Umbilical cord (tissue), 2 donors: Measurements from ENCODE around the gene AFF1. TPM values are rescaled to one million over a fixed set of nuclear protein-coding genes. Genes with fewer than 3 reads are reported as not detected.
"Not testable (repeated sequence)": the region's sequence is repeated elsewhere in the genome, so short reads cannot be mapped to it uniquely, and the experiment has no call there.

ENCODE experiments used
- DNase-seq: peaks from one replicate; pipeline ENCODE4 v3.0.0-alpha.2; 2015; ENCODE audit warnings: low spot score
- total RNA-seq: library from RNA; depleted of rRNA; stranded (reverse); fragments of >200 nt; gene quantifications from one replicate; pipeline ENCODE4 v1.2.3, GENCODE V29; 2014; ENCODE audit warnings: low replicate concordance; ENCODE audit not compliant: insufficient read depth

The AFF1 gene
- total RNA-seq, 1 donor from 2014 or later: 19.3 TPM

GRCh38 chr4:87055311-87055710, 120.5 kb downstream of the AFF1 start:
- DNase-seq: no peak

GRCh38 chr4:87056881-87057280, 122.1 kb downstream of the AFF1 start:
- DNase-seq: no peak

GRCh38 chr4:87057835-87058355, 123.1 kb downstream of the AFF1 start:
- DNase-seq: no peak

- no peak for DNase-seq
Observed at GRCh38 chr4:87058356-87059073, 123.7 kb downstream of the AFF1 start.

GRCh38 chr4:87060957-87061356, 126.1 kb downstream of the AFF1 start:
- no peak for DNase-seq

GRCh38 chr4:87065021-87065420, 130.2 kb downstream of the AFF1 start:
- DNase-seq: no peak

- no peak for DNase-seq
Observed at GRCh38 chr4:87066403-87067123, 131.8 kb downstream of the AFF1 start.

- peak; percentile 69 for DNase-seq
Observed at GRCh38 chr4:87067124-87067885, 132.5 kb downstream of the AFF1 start.

- peak; percentile 86 for DNase-seq
Observed at GRCh38 chr4:87068583-87069021, 133.8 kb downstream of the AFF1 start.

GRCh38 chr4:87069037-87069742, 134.4 kb downstream of the AFF1 start:
- no peak for DNase-seq

- DNase-seq: no peak
Observed at GRCh38 chr4:87071401-87071800, 136.6 kb downstream of the AFF1 start.

- DNase-seq: not testable (repeated sequence)
Observed at GRCh38 chr4:87072545-87072944, 137.7 kb downstream of the AFF1 start.

GRCh38 chr4:87073199-87074120, 138.6 kb downstream of the AFF1 start:
- peak; percentile 72 for DNase-seq

GRCh38 chr4:87074121-87074488, 139.3 kb downstream of the AFF1 start:
- DNase-seq: no peak

GRCh38 chr4:87075876-87076275, 141.1 kb downstream of the AFF1 start:
- no peak for DNase-seq

- peak; percentile 74 for DNase-seq
Observed at GRCh38 chr4:87076690-87077358, 142.0 kb downstream of the AFF1 start.

- no peak for DNase-seq
Observed at GRCh38 chr4:87077914-87078585, 143.2 kb downstream of the AFF1 start.

- DNase-seq: peak; percentile 78
Observed at GRCh38 chr4:87078987-87079486, 144.2 kb downstream of the AFF1 start.

GRCh38 chr4:87079967-87080366, 145.2 kb downstream of the AFF1 start:
- no peak for DNase-seq
